Keratinocyte (primary cell): Measurements from ENCODE around the gene LAMA3. TPM values are rescaled to one million over a fixed set of nuclear protein-coding genes. Genes with fewer than 3 reads are reported as not detected.

Experiments
- DNase-seq: peaks from one replicate; pipeline ENCODE4 v3.0.0-alpha.2; 2011; ENCODE audit warnings: low read depth, missing footprints, low spot score
- FAIRE-seq: peaks from 2 replicates; lab custom pipeline; 2011; peaks lifted over from hg19 to GRCh38; lab: Jason Lieb, UNC
- H2AFZ ChIP-seq: 2 replicates; pipeline ENCODE4 v1.6.0; 2012; ENCODE audit warnings: low read length, control low read depth, inconsistent platforms; ENCODE audit not compliant: control insufficient read depth
- H3K27ac ChIP-seq: 2 replicates; pipeline ENCODE4 v1.5.1; 2011; ENCODE audit warnings: low read length; ENCODE audit not compliant: control insufficient read depth, insufficient read depth
- H3K27me3 ChIP-seq: 3 replicates; pipeline ENCODE4 v1.6.0; 2011; ENCODE audit warnings: low read length; ENCODE audit not compliant: control insufficient read depth, insufficient read depth; ENCODE audit errors: extremely low read depth
- H3K36me3 ChIP-seq, 2 experiments: 2 replicates in 1 of 2; 3 replicates in 1 of 2; pipeline ENCODE4 v1.5.1; 2011; ENCODE audit warnings: low read length in 2 of 2, mild to moderate bottlenecking in 1 of 2; ENCODE audit not compliant: control insufficient read depth in 2 of 2, insufficient read depth in 2 of 2; ENCODE audit errors: extremely low read depth in 1 of 2
- H3K4me1 ChIP-seq: 3 replicates; pipeline ENCODE4 v1.5.1; 2011; ENCODE audit warnings: low read length; ENCODE audit not compliant: control insufficient read depth, insufficient read depth; ENCODE audit errors: extremely low read depth
- H3K4me2 ChIP-seq: 3 replicates; pipeline ENCODE4 v1.6.0; 2011; ENCODE audit warnings: low read depth, low read length; ENCODE audit not compliant: control insufficient read depth, insufficient read depth; ENCODE audit errors: extremely low read depth
- H3K4me3 ChIP-seq, 3 experiments: fragments of 200-600 bp in 1 of 3; sonication (generic) in 1 of 3; 2 replicates in 2 of 3; 3 replicates in 1 of 3; pipeline ENCODE4 v1.5.1; 2011 to 2016; ENCODE audit warnings: low read length in 3 of 3, mild to moderate bottlenecking in 3 of 3, control low read depth in 2 of 3, inconsistent platforms in 1 of 3, low read depth in 1 of 3, mixed read lengths in 1 of 3, mixed run types in 1 of 3, moderate library complexity in 1 of 3; ENCODE audit not compliant: control insufficient read depth in 2 of 3, insufficient read depth in 2 of 3; ENCODE audit errors: extremely low read depth in 1 of 3
- H3K79me2 ChIP-seq: 2 replicates; pipeline ENCODE4 v1.6.0; 2012; ENCODE audit warnings: low read length; ENCODE audit not compliant: control insufficient read depth, insufficient read depth
- H3K9ac ChIP-seq: 3 replicates; pipeline ENCODE4 v1.6.0; 2011; ENCODE audit warnings: low read length; ENCODE audit not compliant: control insufficient read depth, insufficient read depth; ENCODE audit errors: extremely low read depth
- H3K9me1 ChIP-seq: 3 replicates; pipeline ENCODE4 v1.6.0; 2011; ENCODE audit warnings: low read length; ENCODE audit not compliant: control insufficient read depth, insufficient read depth; ENCODE audit errors: extremely low read depth
- H3K9me3 ChIP-seq: 2 replicates; pipeline ENCODE4 v1.5.1; 2012; ENCODE audit warnings: low read depth, low read length; ENCODE audit not compliant: control insufficient read depth
- H4K20me1 ChIP-seq: 3 replicates; pipeline ENCODE4 v1.6.0; 2011; ENCODE audit warnings: low read length; ENCODE audit not compliant: control insufficient read depth, insufficient read depth; ENCODE audit errors: extremely low read depth
- EZH2 ChIP-seq: IDR thresholded peaks from one replicate; pipeline ENCODE4 v1.6.1; 2012; ENCODE audit warnings: inconsistent platforms, mild to moderate bottlenecking, low read length, moderate library complexity
- dilution Hi-C: fragments of 300-500 bp; cut with MboI; formaldehyde crosslinking; loops from one replicate; pipeline ENCODE4 v1.7.0; 2020; ENCODE audit warnings: low sequenced_read_pairs; ENCODE audit not compliant: extremely low pct_ligation_motif_present
- polyA plus RNA-seq, 5 experiments: library from polyadenylated mRNA; depleted of rRNA in 3 of 5; stranded (reverse) in 3 of 5; stranded (forward) in 1 of 5; unstranded in 1 of 5; fragments of >200 nt; gene quantifications; 1 replicate in 1 of 5; 2 replicates in 3 of 5; 3 replicates in 1 of 5; pipeline versions ENCODE4 v1.2.1 to v1.2.3, GENCODE V29; 2011 to 2012; ENCODE audit warnings: missing spikeins in 2 of 5, low read depth in 1 of 5, low replicate concordance in 1 of 5
- TF ChIP-seq, protein P1 (sequence below), 3 experiments: IDR thresholded peaks in 1 of 3; conservative IDR thresholded peaks in 1 of 3; optimal IDR thresholded peaks in 1 of 3; 2 replicates in 2 of 3; 3 replicates in 1 of 3; pipeline versions ENCODE3 to v1.5.1; 2011; ENCODE audit warnings: low read length in 3 of 3, mild to moderate bottlenecking in 3 of 3, moderate library complexity in 2 of 3, control low read depth in 1 of 3, inconsistent platforms in 1 of 3; ENCODE audit not compliant: insufficient read depth in 2 of 3; ENCODE audit errors: extremely low read depth in 1 of 3

LAMA3 gene
- polyA plus RNA-seq, 1 donor (not counting 4 experiments of a cell fraction or from before 2014, with no cell fraction given) = 1,944 TPM

DNA sequence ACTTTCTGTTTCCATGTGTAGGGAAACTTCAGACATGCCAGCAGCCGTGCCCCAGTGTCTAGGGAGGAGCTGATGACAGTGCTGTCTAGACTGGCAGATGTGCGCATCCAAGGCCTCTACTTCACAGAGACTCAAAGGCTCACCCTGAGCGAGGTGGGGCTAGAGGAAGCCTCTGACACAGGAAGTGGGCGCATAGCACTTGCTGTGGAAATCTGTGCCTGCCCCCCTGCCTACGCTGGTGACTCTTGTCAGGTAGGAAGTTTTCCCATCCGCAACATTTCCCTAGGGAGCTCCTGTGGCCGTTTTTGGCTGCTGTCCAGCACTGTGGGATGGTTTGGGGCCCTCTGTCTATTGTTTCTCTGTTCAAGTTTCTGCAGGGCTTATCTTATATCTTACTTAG is 182.2 kb downstream of the LAMA3 start:
- H3K9ac ChIP-seq = peak overlapping the region; percentile 77
- dilution Hi-C loops = no loop called here
- FAIRE-seq = peak; percentile 96
- peak overlapping the region; percentile 94 for H3K27ac ChIP-seq
- DNase-seq = peak; percentile 89
- no peaks in the 10 kb centered on the region for H3K9me1 ChIP-seq
- peak overlapping the region; percentile 80 for H3K4me2 ChIP-seq
- no peak overlapping the region for H2AFZ ChIP-seq
- H3K4me1 ChIP-seq = peaks cover 36% of the 10 kb centered on the region
- H3K79me2 ChIP-seq = peaks cover 36% of the 10 kb centered on the region
- no peak for TF ChIP-seq EZH2
- TF ChIP-seq, protein P1, sequence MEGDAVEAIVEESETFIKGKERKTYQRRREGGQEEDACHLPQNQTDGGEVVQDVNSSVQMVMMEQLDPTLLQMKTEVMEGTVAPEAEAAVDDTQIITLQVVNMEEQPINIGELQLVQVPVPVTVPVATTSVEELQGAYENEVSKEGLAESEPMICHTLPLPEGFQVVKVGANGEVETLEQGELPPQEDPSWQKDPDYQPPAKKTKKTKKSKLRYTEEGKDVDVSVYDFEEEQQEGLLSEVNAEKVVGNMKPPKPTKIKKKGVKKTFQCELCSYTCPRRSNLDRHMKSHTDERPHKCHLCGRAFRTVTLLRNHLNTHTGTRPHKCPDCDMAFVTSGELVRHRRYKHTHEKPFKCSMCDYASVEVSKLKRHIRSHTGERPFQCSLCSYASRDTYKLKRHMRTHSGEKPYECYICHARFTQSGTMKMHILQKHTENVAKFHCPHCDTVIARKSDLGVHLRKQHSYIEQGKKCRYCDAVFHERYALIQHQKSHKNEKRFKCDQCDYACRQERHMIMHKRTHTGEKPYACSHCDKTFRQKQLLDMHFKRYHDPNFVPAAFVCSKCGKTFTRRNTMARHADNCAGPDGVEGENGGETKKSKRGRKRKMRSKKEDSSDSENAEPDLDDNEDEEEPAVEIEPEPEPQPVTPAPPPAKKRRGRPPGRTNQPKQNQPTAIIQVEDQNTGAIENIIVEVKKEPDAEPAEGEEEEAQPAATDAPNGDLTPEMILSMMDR (optimal IDR thresholded peaks at IDR 0.05 in 1 of 3, IDR thresholded peaks at IDR 0.05 in 1 of 3, conservative IDR thresholded peaks at IDR 0.05 in 1 of 3; ENCODE audit: extremely low read depth in 1 of 3, insufficient read depth in 2 of 3, low read length in 3 of 3) = no peak
- H3K4me3 ChIP-seq = peak overlapping the region in 2 of 3 experiments; percentile 45 to 65
- peaks cover 13% of the 10 kb centered on the region for H4K20me1 ChIP-seq
- H3K36me3 ChIP-seq = peaks cover 9 to 17% of the 10 kb centered on the region in 2 experiments
- H3K27me3 ChIP-seq = no peaks in the 10 kb centered on the region
- no peaks in the 10 kb centered on the region for H3K9me3 ChIP-seq

DNA sequence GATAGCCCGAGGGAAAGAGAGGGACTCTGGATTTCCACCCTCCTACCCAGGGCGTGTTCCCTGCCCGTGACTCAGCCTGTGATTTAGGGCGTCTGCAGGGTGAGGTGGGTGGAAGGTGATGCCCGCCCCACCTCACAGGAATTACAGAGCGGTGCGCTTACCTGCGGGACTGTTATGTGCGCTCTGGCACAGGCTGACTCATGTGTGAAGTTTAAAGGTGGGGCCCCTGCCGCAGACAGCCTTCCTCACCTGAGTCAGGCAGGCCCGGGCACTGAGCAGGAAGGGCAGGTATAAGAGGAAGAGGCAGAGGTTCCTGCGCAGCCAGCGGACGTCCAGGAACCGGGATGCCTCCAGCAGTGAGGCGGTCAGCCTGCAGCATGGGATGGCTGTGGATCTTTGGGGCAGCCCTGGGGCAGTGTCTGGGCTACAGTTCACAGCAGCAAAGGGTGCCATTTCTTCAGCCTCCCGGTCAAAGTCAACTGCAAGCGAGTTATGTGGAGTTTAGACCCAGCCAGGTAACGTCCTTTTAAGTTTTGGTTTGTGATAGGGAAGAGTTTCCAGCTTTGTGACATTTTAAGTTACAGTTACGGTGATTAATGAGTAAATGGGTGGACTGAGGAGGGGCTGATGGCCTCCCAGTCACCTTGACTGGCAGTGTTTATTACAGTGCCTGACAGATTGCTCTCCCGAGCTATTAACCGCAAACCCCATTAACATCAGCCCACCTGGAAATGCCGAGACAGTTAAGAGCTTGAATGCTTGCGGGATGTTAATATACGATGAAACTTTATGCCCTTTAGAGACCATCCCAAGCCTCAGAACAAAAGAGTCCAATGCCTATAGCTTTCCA is 183.7 kb downstream of the LAMA3 start:
- Histone ChIP-seq H3K4me3 (peak overlapping the region; percentile 60 to 89 (median 75)), H4K20me1 (peaks cover 19% of the 10 kb centered on the region), H3K79me2 (peaks cover 47% of the 10 kb centered on the region), H3K9me3 (no peaks in the 10 kb centered on the region), H3K9me1 (no peaks in the 10 kb centered on the region), H2AFZ (no peak overlapping the region), H3K27me3 (no peaks in the 10 kb centered on the region), H3K9ac (peak overlapping the region; percentile 83), H3K27ac (peak overlapping the region; percentile 94), H3K4me1 (peaks cover 47% of the 10 kb centered on the region), H3K36me3 (peaks cover 9 to 31% of the 10 kb centered on the region in 2 experiments), H3K4me2 (peak overlapping the region; percentile 94)
- TF ChIP-seq, protein P1 (optimal IDR thresholded peaks at IDR 0.05 in 1 of 3, IDR thresholded peaks at IDR 0.05 in 1 of 3, conservative IDR thresholded peaks at IDR 0.05 in 1 of 3; ENCODE audit: extremely low read depth in 1 of 3, insufficient read depth in 2 of 3, low read length in 3 of 3) = peak in 1 of 3 experiments; percentile 2
- TF ChIP-seq EZH2 = no peak
- dilution Hi-C loops = no loop called here
- FAIRE-seq (peak; percentile 96), DNase-seq (peak; percentile 95)
